ENCODE results near the gene CAMTA1.

CAMTA1 gene

DNA sequence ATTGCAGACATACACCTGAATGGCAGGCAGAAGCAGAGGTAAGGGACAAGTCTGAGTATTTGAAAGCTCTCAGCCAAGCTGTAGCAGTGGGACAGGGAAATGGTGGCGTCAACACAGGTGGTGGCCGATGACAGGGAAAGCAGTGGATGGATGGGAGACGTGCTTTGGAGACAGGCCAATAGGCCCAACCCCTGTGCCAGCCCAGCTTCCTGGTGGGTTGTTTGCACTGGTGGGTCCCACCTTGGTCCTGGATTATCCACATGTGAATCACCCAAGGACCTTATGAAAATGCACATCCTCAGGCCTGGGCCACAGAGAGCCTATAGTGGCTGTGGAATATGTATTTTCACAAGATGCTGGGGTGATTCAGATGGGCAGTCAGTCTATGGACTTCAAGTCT lies 782.1 kb downstream of the CAMTA1 start:
- DNase-seq (ENCODE audit: low read depth, low spot score) = no peak

DNA sequence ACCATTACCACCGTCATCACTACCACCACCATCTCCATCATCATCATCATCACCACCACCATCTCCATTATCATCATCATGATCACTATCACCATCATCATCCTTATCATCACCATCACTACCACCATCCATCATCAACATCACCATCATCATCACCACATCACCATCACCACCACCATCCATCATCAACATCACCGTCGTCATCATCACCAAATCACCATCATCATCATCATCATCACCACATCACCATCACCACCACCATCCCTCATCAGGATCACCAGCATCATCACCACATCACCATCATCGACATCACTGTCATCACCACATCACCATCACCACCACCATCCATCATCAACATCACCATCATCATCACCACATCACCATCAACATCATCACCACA lies 782.8 kb downstream of the CAMTA1 start:
- DNase-seq (ENCODE audit: low read depth, low spot score) = no peak

DNA sequence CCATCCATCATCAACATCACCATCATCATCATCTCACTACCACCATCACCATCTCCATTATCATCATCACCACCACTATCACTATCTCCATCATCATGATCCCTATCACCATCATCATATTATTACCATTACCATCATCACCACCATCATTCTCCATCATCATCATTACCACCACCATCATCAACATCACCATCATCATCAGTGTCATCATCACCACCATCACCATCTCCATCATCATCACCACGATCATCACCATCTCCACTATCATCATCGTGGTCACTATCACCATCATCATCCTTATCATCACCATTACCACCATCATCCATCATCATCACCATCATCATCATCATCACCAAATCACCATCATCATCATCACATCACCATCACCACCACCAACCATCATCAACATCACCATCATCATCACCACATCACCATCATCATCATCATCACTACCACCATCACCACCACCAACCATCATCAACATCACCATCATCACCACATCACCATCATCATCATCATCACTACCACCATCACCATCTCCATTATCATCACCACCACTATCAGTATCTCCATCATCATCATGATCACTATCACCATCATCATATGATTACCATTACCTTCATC lies 783.8 kb downstream of the CAMTA1 start:
- DNase-seq (ENCODE audit: low read depth, low spot score) = no peak

DNA sequence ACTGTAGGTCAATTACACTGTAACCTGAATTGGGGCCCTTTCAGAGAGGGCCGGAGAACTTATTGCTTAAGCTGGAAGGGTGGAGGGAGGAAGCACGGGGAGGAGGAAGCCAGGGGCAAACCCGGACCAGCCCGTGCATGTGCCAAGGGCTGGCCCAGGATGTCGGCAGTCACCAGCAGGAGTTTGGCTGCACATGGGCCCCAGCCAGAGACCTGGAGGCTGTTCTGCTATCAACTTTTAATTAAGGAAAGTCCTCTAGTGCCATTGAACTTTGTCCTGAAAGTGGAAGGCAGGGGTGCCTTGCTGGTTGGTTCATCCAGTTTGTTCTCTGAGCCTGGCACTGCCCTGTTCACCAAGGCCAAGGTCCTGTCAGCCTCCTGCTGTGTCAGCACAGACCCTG lies 785.1 kb downstream of the CAMTA1 start:
- no peak for DNase-seq (ENCODE audit: low read depth, low spot score)

DNA sequence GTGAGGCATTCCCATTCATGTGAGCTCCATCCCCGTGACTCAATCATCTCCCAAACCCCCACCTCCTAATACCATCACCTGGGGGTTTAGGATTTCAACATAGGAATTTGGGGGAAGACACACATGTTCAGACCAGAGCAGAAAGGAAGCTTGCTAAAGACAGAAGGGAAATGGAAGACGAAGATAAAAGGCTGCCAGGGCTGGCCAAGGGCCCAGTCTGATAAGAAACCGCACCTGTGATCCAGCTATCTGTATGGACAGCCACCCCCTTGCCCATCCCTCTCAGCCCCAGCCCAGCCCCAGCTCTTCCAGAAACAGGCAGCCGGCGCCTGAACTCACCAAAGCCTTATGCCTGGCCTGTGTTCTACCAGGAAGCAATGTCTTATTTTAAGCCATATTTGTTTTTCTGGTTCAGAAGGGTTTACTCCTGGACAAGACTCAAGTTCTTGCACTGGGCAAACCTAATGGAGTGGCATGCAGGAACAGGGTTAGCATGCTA lies 787.4 kb downstream of the CAMTA1 start:
- no peak for DNase-seq (ENCODE audit: low read depth, low spot score)

DNA sequence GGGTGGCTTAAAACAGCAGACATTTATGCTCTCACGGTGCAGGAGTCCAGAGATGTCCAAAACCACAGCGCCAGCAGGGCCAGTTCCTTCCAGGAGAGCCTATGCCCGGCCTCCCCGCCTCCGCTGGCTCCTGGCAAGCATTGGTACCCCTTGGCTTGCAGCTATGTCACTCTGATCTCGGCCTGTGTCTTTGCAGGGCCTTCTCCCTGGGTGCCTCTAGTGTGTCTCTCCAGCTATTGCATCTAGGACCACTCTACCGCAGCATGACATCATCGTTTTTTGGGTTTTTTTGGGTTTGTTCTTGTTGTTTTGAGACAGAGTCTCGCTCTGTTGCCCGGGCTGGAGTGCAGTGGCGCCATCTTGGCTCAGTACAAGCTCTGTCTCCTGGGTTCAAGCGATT lies 788.2 kb downstream of the CAMTA1 start:
- no peak for DNase-seq (ENCODE audit: low read depth, low spot score)

DNA sequence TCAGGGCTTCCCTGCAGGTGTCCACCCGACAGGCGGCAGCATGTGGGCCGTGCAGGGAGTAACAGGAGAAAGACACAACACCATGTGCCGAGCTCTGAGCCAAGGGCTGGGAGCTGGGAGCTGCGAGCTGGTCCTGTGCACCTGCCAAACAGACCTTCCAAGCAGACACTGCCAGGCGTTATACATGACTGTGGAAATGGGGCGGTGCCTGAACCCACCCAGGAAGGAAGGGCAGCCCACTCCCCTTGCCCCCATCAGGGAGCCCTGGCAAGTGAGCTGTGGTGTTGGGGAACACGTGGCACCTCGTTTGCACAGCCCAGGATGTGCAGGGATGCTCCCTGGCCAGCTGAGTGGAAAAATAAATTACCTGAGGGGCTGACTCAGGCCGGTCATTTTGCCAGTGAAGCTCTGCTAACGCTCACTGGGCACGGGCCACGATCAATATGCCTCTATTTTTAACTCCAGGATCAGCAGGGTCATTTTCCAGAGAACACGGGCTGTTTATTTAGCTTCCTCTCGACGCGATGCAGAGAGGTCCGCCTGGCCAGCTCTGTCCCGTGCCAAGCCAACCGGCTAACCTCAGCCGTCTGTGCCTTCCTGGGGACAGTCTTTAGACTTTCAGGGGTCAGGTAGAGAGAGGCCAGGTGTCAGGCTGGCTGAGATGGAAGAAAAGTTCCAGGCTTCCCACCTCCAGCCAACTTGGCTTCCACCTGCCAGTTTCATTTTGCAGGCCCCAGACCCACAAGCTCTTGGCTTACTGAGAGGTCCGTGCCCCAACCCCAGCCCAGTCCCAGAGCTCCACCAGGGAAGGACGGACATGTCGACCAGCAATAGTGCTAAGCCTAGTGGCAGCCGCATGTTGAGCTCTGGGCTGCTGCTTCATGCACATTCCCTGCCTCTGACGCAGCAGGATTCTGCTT lies 789.1 kb downstream of the CAMTA1 start:
- no peak for DNase-seq (ENCODE audit: low read depth, low spot score)

DNA sequence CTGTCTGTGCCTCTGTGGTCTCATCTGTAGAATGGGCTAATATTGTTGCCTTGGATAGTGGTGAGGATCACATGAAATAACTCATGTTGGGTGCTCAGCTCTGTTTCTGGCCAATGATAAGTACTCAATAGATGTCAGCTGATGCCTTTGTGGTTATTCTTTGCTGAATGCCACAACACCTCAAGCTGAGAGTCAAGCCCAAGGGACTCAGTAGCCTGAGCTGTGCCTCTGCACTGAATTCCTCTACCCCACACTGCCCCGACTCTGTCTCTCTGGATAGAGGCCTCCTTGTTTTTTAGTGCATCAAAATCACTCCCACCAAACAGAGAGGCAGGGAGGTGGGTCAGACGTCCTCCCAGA lies 789.8 kb downstream of the CAMTA1 start:
- DNase-seq (ENCODE audit: low read depth, low spot score) = no peak

DNA sequence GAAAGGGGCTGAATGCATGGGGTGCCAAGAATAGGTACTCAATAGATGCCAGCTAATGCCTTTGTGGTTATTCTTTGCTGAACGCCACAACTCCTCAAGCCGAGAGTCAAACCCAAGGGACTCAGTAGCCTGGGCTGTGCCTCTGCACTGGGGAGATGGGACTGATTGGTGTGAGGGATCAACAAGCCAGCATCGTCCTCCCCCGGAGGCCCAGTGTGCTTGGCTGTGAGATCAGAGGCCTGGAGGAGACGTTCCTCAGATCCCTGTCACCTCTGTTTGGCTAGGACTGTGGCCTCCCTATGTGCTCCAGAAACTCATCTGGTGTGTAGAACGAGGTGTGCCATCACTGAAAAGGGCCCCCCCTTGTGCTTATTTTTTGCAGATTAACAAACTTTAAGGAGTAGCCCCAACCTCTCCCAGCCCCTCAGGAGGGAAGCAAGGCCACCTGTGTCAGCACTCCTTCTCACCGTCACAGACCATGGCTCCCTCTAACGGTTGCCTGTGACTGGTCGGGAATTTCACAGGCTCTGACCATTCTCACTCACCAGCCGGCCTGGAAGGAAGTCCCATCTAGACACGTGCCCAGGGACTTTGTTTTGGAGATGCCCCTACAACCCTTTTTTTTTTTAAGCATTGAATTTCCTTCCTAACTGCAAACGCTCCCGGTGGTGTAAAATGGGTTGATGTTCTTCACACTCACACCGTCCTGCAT lies 791.8 kb downstream of the CAMTA1 start:
- no peak for DNase-seq (ENCODE audit: low read depth, low spot score)

DNA sequence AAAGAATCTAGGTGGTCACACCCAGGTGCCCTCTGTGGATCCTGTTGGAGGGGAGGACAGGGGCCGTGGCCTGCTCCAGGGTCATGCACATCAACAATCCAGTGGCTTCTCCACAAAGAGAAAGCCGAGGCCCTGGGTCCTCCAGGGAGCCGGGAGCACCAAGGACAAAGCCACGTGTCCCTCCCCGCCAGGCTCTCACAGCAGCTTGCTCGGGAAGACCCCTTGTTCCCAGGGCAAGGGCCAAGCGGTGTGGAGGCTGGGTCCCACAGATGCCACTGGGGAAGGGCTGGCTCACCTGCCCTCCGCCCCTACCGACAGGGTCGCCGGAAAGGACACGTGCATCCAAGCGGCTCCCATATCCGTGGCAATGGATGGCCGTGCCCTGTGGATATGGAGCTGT lies 793.0 kb downstream of the CAMTA1 start:
- DNase-seq (ENCODE audit: low read depth, low spot score) = no peak

DNA sequence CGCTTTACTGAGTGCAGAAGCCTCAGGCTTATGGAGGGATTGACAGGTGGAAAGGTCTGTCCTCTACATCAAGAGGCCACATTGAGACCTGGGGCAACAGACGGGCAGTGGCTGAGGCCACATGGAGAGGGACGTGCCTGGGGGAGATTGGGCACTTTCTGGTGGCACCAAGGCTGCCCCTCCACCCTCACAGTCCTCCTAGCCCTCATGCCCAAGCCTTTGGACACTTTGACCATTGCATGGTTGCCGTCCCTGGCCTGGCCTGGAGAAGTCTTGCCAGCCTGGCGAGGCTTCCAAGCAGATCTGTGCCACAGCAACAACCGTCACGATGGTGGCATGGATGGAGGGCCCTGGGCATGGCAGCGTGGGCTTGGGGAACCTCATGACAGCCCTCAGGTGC lies 793.8 kb downstream of the CAMTA1 start:
- DNase-seq (ENCODE audit: low read depth, low spot score) = no peak

DNA sequence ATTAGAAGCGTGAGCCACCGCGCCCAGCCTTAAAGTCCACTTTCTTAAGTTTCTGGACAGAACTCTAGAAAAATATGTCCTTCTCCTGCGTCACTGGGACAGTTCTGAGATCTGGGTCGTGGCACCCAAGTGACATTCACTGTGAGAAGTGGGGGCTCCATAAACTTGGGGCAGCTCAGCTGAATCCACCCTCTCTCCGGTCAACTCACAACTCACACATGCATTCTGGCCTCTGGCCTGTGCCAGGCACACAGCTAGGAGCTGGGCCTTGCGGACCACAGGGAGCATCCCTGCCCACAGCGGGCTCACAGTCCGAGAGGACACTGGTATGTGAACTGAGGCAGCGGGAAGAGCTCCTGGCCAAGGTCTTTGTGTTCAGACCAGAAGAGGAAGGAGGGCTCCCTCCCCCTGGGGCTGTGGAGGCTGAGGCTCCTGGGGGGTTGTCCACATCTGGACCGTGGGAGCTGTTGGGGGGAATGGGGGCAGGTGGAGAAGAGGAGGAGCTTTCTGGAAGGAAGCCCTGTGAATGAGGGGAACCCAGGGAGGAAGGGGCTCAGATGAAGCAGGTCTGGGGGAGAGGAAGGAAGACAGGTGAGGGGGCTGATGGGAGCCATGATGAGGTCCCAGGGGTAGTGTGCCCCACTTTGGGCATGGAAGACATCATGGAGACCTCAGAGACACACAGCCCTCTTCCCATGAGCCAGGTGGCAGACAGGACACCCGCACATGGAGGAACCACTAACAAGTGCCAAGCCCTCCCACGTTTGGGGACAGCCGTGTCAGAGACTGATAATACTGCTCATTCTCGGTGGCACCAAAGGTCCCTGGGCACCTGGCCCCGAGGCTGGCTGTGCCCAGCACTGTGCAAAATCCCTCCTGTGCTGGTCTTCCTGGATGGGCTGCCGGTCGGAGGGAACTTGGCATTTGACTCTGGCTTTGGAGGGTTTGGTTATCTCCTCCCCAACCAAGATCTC lies 794.9 kb downstream of the CAMTA1 start:
- DNase-seq (ENCODE audit: low read depth, low spot score) = no peak

DNA sequence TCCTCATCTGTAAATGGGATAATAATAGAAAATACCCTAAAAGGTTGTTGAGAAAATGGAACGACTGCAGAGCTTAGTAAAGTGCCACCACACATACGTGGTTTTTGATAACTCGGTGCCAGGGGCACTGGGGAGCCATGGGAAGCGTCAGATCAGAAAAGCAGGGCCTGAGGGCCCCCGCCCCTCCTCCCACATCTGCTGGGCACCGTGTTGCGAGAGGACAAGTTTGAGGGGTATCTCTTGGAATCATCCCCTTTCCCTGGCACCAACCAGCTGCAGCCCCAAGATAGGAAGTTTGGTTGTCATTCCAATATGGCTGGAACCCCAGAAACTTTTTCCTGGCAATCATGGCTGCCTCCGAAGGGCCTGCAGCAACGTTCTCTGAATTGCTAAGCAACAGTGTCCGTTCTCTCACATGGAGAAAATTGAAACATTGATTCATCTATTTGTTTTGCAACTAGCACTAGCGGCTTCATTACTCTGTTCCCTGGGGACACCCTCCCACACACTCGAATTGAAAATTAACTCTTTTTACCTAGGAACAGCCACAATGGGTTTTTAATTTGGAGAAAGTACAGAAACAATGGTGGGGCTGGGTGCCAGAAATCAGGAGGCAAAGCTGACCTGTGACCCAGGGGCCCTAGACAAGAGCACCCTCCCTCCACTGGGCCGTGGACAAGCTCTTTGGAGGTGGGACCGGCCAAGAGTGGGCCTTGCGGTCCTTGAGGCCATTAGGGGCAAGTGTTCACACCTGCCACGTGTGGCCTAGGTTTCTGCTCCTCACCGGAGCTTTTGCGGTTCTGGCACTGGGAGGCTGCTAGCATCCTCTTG lies 795.9 kb downstream of the CAMTA1 start:
- DNase-seq (ENCODE audit: low read depth, low spot score) = no peak

DNA sequence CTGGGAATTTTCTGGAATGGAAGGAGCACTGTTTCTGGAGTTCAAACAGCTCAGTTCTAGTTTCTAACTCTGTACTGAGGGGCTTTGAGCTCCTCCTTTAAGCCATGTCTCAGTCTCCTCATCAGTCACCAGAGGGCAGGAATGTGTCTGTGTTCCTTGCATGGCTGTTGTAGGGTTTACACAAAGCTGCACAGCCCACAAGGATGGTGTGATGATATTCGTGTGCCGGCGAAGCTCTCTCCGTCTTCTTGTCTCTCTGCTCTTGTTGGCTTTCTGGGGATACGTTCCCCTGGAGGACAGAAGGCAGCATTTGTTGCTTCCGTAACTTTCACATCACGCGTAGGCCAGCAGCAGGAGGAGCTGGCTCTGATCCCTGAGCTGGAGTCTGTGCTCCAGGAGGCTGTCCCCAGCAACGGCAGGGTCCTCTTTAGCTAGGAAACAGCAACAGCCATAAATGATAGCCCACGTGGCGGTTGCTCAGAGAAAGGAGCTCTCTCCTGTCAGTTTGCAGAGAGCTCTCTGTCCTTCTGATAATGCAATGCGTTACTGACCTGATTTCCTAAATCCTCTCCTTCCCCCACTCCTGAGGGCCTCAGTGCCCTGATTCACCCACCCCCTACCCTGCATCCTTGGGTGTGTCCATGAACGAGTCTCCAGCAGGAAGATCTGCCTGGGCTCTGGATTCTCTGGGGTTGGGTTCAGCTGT lies 796.7 kb downstream of the CAMTA1 start:
- no peak for DNase-seq (ENCODE audit: low read depth, low spot score)

DNA sequence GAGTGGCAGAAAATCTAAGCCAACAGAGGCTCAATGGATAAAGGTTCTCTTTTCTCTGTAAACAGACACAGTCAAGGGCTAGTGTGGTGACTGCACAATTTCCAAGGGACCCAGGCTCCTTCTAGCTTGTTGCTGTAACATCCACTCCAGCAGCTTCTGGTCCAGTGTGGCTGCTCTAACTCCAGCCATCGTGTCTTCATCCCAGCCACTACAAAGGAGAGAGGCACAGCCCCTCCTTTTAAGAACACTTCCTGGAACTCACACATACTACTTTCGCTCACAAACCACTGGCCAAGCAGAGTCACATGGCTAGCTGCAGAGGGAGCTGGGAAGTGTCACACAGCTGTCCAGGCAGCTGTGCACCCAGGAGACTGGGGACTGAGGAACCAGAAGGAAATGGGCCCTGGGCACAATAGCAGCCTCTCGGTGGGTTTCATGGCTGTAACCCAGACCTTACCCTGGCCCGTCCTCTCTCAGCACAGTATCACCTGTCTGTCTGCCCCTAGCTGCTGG lies 797.3 kb downstream of the CAMTA1 start:
- DNase-seq (ENCODE audit: low read depth, low spot score) = no peak

DNA sequence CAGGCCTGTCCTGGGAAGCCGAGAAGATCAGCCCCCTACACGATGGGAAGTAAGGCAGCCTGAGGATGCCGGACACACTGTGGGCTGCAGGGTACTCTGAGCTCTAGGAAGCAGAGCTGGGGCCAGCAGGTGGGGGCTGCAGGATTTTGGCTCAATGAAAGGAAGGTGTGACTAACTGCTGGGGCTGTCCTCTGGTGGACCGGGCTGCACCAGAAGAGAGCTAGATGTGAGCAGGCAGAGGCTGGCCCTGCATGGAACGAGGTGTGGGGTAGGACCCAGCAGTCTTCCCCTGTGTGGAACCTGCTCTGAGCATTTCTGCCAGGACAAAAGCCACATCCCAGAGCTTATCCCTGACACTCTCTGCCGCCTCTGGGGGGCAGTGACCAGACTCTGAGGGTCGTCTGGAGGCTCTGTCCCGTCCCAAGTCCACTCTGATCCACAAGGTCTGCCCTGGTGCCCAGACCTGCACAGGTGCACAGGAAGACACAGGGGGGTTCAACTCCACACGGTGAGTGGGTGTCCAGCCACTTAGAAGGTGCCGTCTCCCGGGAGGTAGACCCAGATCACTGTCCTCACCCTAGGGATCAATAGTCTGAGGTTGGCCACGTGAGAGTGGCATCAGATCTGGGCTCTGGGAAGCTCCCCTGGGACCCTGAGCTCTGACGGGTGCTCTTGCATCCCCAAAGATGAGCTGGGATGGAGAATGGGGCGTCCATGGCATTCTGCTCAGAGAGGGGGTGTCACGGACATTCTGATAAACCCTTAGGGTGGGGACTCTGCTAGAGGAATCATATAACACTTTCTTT lies 798.2 kb downstream of the CAMTA1 start:
- no peak for DNase-seq (ENCODE audit: low read depth, low spot score)

DNA sequence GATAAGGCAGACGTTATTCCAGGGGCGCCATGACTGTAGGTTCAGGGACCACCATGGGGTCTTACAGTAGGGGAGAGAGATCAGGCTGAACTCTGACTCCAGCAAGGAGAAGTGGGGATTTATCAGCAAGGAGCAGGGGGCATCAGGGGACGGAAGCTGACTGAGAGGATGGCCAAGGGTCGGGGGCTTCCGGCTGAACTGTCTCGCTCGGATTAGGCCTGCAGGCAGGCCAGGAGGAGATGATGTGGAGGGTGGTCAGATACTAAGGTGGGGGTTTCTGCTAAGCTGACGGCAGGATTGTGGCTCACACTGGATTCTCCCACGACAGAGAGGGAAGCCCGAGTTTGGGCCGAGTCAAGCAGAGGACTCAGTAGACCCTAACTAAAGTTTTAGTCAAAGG lies 798.9 kb downstream of the CAMTA1 start:
- DNase-seq (ENCODE audit: low read depth, low spot score) = no peak

DNA sequence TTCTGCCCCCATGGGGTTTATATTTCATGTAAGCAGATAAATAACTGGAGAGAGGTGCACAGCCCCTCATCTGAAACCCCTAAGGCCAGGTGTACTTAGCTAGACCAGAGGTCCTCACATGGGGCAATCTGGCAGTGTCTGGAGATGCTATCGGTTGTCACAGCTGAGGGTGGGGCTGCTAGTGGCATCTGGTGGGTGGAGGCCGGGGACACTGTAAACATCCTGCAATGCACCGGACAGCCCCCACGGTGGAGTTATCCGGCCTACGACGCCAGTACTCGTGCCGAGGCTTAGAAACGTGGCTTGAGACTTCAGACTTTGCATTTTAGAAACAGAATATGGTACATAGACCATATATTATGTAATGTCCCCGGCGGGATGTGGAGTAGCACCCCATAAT lies 799.4 kb downstream of the CAMTA1 start:
- no peak for DNase-seq (ENCODE audit: low read depth, low spot score)

Data from iPS DF 19.7 (cell line).